CD4-positive, alpha-beta T cell treated with Interleukin-15 for 1 hour (primary cell): ENCODE data around the gene LHFPL5.

Experiments used
- DNase-seq: peaks from one replicate; pipeline ENCODE4 v3.0.0-alpha.2; 2020

LHFPL5 gene

GRCh38 chr6:35857853-35858252 is 52.7 kb downstream of the LHFPL5 start:
- DNase-seq, result no peak

GRCh38 chr6:35859367-35859766 is 54.2 kb downstream of the LHFPL5 start:
- no peak for DNase-seq
